HG02588 (cell line): ENCODE results near the gene JUN.

Experiments used
- ATAC-seq: cut with Tn5 transposase; IDR thresholded peaks from one replicate; pipeline ENCODE4 v1.9.1; 2021; ENCODE audit warnings: mild to moderate bottlenecking, moderate library complexity; ENCODE audit not compliant: unreplicated experiment

Gene JUN

DNA sequence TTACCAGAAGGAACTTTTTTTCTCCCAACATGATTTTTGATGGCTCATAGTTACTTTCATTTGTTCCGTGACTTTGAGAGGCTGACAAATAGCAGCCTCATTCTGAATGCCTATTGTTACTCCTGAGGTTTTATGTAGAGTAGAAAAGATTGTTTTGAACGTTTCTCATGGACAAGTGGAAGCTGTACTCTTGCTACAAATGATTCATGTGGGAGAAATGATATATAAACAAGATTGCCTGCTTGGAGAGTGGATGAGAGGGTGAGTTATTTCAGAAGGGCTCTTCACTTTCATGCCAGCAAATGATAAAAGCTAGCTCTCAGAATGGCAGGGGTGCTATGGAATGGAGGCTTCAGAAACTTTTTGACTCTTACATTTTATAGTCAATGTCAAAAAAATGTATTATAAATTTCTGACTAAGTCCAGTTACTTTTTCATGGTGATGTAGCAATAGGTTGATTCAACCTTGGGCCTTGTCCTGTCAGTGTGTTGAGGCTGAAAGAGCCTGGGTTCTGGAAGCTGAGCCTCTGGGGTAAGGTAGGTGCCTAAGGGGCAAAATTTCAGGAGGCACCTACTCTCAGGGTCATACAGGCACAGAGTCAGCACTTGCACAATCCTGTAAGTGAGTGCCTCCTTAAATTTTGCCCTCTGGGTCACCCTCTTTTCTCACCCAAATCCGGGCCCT, 19.4 kb downstream of the JUN start:
- no peak for ATAC-seq

DNA sequence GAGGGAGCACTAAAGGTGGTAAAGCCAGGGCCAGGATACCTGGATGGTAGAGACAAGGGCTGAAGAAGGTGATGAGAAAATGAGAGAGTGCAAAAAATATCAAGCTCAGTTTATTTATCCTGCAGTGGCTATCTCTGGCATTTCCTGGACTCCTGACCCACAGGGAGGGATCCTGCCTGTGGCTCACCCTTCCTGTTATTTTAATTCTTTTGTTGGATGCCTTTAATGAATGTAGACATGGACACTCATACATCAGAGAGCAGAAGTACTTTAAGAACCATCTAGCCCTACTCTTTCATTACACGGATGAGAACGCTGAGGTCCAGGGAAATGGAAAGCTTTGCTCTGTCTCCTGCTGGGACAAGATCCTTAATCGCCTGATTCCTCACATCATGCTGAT, 20.6 kb downstream of the JUN start:
- ATAC-seq, result no peak

DNA sequence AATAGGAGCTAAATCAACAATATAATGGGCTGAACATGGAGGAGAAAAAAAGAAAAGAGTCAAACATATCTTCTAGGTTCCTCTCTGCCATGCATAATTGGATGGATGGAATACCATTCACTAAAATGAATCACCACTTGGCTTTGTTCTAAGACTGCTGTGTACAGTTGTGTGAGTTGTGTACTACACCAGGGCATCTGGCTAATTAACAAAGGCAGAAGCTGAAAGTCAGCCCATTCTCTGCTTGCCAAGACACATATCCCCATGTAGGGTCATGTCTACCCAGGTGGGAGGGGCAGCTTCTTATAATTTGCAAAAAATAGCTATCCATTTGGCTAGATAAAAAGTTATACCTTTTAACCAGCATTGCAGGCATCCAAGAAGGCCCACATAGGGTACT, 21.0 kb downstream of the JUN start:
- ATAC-seq, result no peak

DNA sequence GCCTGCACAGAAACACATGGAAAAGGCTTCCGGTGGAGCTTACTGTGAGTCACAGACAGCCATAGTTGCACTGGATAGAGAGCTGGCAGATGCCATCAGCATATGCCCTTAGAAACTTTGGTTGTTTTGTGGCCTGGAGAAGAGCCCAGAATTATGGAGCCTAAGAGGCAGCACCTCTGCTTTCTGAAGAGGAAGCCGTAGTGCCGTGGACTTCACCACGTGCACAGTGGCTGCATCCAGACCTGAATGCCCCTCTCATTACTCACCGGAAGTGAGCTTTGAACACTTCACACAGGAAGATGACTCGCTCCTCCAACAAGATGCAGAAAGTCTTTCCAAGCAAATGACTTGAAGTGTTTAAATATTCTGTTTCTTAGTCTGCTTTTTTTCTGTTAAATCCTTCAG, 28.4 kb downstream of the JUN start:
- no peak for ATAC-seq

DNA sequence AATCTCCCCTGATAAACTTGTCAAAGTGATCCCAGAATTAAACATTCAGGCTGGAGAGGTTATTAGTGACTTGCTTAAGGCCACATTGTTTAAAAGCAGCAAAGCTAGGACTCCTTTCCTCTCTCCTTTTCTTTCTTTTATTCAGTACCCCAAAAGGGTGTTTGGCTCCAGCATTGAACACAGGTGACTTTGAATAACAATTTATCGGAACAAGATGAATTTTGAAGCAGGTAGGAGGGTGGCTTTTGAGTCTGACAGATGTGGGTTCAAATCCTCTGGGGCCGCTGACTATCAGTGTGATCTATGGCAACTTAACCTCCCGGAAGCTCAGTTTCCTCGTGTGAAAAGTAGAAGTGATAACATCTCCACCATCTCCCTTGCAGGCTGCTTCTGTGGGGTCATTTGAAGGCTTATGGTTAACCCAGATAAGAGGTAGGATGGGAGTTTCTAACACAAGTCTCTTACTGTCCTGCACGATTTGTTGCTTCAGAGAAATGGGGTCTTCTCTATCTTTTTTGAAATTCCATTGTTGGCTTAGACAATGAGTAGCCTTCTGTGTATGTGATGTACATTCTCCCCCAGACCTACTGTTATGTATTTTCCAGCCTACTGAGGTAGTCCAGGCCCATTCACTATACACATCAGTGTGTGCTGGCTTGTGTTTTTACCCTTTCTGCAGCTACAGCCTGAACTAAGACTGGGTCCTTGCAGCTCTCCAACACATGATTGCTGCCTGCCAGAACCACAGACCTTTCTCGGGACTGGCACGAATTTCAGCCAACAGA, 29.0 kb downstream of the JUN start:
- ATAC-seq, result no peak

DNA sequence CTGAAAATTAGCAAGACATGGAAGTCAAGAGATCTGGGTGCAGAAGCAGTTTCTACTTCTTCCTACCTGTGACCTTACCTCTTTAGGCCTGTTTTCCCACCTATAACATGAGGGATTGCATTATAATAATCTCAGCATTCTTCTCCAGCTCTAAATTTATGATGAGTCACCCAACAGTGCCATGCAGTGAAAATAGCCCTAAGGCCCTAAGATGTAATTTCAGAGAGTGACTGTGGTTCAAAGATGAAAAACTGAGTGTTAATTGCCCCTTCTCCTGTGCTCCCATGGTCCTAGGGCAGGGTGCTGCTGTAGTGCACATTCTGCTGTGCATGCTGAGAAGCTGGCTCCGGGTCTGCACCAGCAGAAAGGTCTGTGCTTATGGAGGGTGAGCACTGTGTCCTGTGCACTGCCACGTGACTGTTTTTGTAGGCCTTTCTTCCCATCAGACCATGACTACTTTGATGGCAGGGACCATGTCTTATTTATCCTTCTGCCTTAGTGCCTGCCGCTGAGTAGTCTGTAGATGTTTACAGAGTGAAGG, 29.7 kb downstream of the JUN start:
- ATAC-seq, result no peak

DNA sequence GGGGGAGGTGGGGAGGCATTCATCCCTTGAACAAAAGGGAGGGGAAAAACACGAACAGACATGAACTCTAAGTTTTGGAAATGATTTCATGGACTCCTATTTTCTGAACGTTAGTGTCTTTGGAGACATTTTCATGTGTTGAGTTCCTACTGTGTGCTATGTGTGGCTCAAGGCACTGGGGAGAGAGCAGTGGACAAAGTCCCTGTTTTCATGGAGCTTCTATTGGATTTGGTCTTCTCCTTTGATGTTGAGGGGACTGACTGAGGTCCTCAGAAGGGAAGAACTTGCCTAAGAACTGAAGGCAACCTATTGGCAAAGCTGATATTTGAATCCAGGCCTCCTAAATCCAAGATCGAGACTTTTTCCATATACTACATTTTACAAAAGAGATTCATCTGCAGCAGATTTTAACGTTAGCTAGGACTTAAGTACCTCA, 30.4 kb downstream of the JUN start:
- ATAC-seq, result no peak

DNA sequence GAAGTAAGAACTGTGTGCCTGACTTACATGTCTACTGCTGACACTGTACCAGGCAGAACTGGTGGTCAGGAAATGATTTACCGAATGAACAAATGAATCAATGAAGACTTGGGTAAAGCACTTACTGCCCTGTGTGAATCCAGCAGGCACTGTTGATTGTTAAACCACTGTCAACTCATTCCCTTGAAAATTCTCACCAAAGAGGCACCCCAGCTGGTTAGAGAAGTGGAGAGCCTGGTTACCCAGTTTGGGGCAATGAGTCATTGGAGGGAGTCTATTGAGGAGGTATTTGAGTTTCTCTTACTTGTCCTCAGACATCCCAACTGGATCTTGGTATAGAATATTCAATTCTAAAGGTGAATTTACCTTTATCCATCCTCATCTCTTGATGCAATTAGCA, 34.2 kb downstream of the JUN start:
- no peak for ATAC-seq

DNA sequence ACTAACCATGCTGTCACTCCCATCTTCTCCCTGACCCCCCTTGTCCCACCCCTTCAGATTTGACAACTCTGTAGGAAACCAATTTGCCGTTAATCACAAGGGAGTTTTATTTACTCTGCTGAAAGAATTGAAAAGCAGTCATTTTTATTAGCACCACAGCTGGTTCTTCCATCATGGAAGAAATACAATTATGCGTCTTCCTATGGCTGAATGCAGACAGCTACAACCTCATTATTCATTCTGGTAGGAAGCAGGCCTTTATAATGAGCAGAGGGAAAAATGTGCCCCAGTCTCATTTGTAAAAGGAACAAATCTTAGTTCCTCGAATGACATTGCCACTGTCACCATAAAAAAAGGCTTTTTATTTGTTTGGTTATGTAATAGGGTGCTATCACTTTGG, 35.2 kb downstream of the JUN start:
- ATAC-seq, result no peak

DNA sequence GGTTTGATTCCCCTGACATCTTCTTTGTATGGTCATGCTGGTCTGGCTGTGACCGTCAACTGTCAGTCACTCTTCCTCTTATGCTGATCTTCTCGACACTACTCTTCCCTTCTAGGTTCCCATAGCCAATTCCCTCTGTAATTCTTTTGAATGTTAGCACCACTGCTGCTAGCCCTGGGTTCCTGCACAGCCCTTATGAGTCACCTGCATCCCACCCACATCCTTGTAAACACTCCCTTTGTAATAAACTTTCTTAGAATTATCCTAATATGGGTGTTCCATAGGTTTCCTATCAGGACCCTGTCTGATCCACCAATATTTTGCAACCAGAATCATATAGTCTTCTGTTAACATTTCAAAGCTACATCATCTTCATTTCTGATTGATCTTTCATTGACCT, 37.1 kb downstream of the JUN start:
- no peak for ATAC-seq

DNA sequence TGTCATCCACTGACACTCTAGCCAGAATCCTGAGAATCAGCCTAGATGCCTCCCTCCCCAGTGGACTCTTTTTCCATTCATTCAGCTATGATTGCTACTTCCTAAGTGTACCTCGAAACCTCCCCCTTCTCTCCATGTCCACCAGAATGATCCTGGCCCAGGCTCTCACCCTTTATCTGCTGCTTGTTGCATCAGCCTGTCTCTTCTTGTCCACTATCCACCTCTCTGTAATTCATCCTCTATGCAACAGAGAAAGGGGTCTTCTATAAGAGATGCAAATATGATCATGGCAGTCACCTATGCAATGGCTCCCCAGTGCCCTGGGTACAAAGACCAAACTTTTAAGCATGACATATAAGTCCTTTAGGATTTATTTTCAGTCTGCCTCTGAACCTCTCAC, 37.7 kb downstream of the JUN start:
- no peak for ATAC-seq

DNA sequence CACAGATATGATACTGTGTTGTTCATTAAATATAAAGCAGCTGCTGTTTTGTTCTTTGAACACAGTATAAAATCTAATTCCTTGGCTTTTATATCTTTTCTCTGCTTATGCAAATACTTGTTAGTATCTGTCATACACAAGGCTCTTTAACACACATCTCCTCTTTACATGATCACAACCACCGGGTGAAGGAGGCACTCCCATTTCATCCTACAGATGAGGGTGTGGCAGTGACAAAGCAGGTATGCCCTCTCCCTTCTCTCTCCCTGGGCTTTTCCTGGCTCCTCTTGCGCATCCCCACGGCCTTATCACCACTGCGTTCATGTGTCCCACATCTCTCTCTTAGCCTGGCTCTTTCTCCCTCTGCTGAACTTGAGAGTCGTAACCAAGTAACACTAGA, 38.2 kb downstream of the JUN start:
- no peak for ATAC-seq

DNA sequence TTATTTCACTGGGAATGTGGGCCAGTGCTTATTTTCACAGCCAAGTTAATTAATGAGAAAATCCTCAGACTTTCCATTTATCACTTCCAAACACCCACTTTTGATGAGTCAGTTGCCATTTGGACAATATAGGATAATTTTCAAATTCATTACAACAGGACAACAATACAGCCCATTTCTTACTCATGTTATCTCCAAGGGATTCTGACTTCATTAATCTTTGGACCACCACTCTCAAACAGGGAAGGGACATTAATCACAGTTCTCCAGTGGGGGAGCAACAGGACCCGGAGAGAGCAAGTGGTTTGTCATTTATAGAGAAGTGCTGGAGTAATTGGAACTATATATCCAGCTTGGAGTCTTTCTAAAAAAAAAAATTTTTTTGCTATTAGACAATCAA, 38.7 kb downstream of the JUN start:
- ATAC-seq, result no peak

DNA sequence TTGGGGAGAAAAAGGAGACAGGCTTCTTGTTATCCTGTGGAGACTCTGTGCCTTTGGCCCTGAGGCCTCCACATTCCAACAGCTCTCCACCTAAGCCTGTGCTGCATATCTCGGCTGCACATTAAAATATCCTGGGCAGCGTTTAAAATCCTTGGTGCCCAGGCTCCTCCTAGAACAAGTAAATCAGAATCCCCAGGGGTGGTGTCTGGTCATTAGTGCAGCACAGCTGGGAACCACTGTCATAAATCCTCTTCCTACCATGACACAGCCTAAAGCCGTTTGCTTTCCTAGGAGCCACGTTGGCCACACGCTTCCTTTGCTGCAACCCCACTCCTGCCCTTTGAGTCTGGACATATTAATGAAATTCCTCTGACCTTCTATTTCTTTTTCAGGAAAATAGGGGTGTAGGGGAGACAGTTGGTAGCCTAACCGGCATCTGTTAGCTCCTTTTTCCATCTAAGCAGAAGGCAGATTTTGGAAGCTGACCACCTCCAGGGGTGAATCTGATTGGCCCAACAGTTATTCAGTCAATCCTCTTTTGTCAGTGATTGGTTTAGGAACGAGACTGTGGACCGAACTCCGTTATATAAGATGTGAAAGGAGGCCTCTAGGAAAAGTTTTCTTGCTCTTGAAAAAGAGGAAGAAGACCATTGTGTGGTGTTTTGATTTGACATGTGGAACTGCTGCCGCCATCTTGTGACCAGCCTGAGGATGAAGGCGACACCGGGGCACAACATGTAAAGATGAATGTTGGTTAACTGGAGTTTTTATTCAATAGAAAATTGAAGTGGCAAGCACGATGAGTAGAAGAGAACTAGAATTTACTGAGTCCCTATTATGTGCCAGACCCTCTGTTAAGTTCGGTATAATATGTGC, 41.9 kb downstream of the JUN start:
- ATAC-seq, result no peak

DNA sequence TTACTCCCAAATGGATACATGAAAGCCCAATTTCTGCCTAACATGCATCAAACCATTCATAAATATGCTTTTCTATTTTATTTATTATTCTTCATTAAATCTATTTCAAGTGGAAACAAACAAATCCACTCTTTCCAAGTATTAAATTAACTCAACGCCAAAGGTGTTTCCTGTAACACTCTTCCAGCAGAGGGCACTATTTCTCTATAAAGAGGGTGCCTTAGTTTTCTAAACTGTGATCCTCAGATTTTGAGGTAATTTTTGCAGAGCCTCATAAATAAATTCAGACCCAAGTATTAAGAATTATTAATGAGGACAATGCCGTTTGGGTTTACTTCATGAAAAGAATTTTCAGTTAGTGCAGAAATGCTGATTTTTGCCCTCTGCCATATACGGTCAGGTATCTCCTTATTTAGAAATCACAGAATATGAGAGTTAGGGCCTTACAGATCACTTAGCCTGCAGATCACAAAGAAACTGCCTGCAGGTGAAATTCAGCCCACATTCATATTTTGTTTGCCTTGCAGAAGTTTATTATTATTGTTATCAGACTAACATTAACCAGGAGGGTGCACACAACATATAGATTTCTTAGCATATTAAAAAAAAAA, 43.9 kb downstream of the JUN start:
- no peak for ATAC-seq

DNA sequence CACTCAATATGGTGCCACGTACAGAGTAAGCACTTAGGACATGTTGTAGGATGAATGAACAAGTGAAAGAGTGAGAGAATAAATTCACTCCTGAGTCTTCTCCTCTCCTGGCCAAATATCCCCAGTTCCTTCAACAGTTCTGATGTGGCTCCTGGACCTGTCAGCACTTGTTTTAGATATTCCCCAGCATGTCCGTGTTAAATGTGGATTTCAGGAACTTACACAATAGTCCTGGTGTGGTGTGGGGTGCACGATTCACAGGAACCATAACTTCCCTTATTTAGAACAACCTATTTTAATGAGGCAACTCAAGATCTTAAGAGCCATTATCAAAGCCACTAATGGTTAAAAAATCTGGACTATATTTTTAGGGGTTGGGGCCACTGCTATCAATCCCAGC, 45.0 kb downstream of the JUN start:
- ATAC-seq, result no peak

DNA sequence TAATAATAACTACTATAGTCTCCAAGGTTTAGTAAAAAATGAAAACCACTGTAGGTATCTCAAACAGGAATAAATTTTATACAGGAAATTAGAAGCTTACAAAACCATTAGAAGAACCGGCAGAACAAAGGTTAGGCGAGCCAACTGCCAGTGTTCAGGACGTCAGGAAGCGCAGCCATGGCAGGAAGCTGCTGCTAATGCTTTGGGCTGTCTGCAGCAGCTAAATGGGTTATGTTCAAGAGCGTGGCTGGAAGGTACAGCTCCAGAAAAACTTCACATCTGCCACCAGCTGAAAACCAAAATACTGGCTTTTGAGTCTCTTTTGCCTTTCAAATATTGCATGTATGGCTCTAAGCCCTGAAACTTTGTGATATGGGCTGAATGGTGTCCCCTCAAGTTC, 48.3 kb downstream of the JUN start:
- no peak for ATAC-seq

DNA sequence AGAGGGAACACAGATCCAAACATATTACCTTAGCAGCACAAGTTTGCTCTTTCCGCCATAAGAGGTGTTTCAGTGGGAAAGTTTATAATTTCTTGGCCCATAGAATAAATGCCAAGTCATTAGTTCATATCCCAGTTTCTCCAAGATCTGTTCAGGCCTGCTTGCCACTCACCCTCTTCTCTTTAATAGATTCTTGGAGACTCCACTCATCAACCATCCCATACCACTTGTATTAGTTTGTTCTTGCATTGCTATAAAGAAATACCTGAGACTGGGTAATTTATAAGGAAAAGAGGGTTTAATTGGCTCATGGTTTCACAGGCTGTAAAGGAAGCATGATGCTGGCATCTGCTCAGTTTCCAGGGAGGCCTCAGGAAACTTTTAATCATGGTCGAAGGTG, 49.2 kb downstream of the JUN start:
- ATAC-seq, result no peak

DNA sequence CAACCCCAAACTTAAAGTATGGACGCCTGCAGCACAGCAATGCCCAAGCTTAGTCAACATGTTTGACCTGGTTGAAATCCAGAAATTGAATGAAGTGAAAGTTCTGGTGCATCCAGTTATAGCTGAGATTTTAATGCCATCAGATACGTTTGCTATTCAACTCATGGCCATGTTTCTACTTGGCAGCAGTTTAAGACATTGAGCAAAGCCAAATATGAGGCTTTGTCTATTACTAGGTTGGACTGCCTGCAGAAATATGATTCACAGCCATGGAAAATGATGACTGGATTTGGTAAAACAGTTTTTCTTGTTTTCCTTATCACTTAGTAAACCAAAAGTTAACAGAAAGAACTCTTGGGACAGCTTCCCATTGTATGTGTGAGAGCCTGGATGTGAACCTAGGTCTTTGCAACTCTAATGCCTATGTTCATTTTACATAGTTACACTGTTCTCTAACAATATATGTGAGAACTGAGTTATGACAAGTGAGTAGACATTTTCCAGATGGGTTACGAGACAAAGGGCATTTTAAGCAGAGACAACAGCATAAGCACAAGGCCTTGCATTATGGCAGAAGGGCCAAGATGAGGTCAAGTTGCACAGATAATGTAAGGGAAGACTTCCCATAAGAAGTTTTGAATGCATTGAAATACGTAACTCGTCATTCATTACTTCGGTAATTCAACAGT, 51.6 kb downstream of the JUN start:
- no peak for ATAC-seq
